ENCODE measurements around the gene ROPN1.

DNA sequence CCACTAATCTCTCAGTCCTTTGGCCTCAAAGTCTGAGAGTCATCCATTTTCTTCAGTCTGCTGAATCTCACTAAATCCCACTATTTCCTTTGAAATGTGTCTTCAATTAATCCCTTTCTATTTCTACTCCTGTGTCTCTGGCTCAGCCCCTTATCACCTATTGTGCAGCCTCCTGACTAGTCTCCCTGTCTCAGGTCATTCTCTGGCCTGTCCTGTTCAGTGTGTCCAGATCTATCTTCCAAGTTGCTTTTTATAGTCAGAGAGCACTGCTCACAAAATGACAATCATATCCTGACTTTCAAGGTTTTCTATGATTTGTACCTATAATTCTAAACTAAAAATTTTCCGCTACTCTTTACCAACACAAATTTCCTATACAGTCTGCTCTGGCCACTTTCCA, 7.6 kb downstream of the ROPN1 start:
- no peak for TF ChIP-seq POLR2A (IDR thresholded peaks at IDR 0.05)
- TF ChIP-seq, protein P1, sequence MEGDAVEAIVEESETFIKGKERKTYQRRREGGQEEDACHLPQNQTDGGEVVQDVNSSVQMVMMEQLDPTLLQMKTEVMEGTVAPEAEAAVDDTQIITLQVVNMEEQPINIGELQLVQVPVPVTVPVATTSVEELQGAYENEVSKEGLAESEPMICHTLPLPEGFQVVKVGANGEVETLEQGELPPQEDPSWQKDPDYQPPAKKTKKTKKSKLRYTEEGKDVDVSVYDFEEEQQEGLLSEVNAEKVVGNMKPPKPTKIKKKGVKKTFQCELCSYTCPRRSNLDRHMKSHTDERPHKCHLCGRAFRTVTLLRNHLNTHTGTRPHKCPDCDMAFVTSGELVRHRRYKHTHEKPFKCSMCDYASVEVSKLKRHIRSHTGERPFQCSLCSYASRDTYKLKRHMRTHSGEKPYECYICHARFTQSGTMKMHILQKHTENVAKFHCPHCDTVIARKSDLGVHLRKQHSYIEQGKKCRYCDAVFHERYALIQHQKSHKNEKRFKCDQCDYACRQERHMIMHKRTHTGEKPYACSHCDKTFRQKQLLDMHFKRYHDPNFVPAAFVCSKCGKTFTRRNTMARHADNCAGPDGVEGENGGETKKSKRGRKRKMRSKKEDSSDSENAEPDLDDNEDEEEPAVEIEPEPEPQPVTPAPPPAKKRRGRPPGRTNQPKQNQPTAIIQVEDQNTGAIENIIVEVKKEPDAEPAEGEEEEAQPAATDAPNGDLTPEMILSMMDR (IDR thresholded peaks at IDR 0.05), result no peak
- TF ChIP-seq POLR2AphosphoS5 (IDR thresholded peaks at IDR 0.05; ENCODE audit: insufficient read depth in 1 of 2, low read depth in 1 of 2), result no peak

Measured in vagina (tissue), 2 donors.